Measurements from ENCODE around the gene KRT222.

GRCh38 chr17:40671282-40671681 is 6.3 kb upstream of the KRT222 start:
- TF ChIP-seq CTCF (IDR thresholded peaks at IDR 0.05) (no peak), POLR2A (IDR thresholded peaks at IDR 0.05) (no peak)

Data from esophagus squamous epithelium (tissue), 4 donors.